SK-N-SH treated with all-trans-retinoic acid at 6 μM for 48 hours (cell line): ENCODE measurements around the gene TEX14.

ENCODE experiments used
- BACH2 ChIP-seq: fragments of 250-450 bp; sonication (Bioruptor Pico); IDR thresholded peaks from 2 replicates; pipeline ENCODE4 v1.9.0; 2021; ENCODE audit warnings: mild to moderate bottlenecking, borderline replicate concordance
- GLIS3 ChIP-seq: fragments of 250-450 bp; sonication (Bioruptor Pico); IDR thresholded peaks from 2 replicates; pipeline ENCODE4 v1.5.0; 2020; ENCODE audit warnings: mild to moderate bottlenecking, moderate library complexity
- ISL1 ChIP-seq: fragments of 250-450 bp; sonication (Bioruptor Pico); IDR thresholded peaks from 2 replicates; pipeline ENCODE4 v2.1.2; 2022; ENCODE audit warnings: mild to moderate bottlenecking, moderate library complexity
- PATZ1 ChIP-seq: fragments of 250-450 bp; sonication (Bioruptor Pico); IDR thresholded peaks from 2 replicates; pipeline ENCODE4 v1.8.0; 2020; ENCODE audit warnings: mild to moderate bottlenecking, moderate library complexity, borderline replicate concordance
- SNAI2 ChIP-seq: fragments of 250-450 bp; sonication (Bioruptor Pico); IDR thresholded peaks from 2 replicates; pipeline ENCODE4 v1.5.0; 2020; ENCODE audit warnings: mild to moderate bottlenecking, moderate library complexity
- TCF4 ChIP-seq: fragments of 250-450 bp; sonication (Bioruptor Pico); IDR thresholded peaks from 2 replicates; pipeline ENCODE4 v1.8.0; 2021; ENCODE audit warnings: mild to moderate bottlenecking, moderate library complexity, borderline replicate concordance
- TOX ChIP-seq: fragments of 250-450 bp; sonication (Bioruptor Pico); IDR thresholded peaks from 2 replicates; pipeline ENCODE4 v1.8.0; 2021; ENCODE audit warnings: mild to moderate bottlenecking, moderate library complexity, borderline replicate concordance
- TSHZ2 ChIP-seq: fragments of 250-450 bp; sonication (Bioruptor Pico); IDR thresholded peaks from 2 replicates; pipeline ENCODE4 v1.5.0; 2020; ENCODE audit warnings: mild to moderate bottlenecking, moderate library complexity
- ZFP3 ChIP-seq: fragments of 250-450 bp; sonication (Bioruptor Pico); IDR thresholded peaks from 2 replicates; pipeline ENCODE4 v1.5.0; 2020; ENCODE audit warnings: mild to moderate bottlenecking, moderate library complexity

- no peak for TF ChIP-seq PATZ1
- TF ChIP-seq ZFP3 (CRISPR knock-in tag) = no peak
- no peak for TF ChIP-seq TCF4 (CRISPR knock-in tag)
- no peak for TF ChIP-seq TSHZ2 (CRISPR knock-in tag)
- TF ChIP-seq GLIS3 = no peak
- TF ChIP-seq ISL1 (CRISPR knock-in tag) = no peak
- TF ChIP-seq BACH2 (CRISPR knock-in tag) = no peak
- TF ChIP-seq SNAI2 = no peak
- no peak for TF ChIP-seq TOX (CRISPR knock-in tag)
Measured at GRCh38 chr17:58621174-58621573, 70.7 kb downstream of the TEX14 start.
